OCI-LY1 (cell line): ENCODE measurements around the gene PSAP.

Experiments used
- EZH2 ChIP-seq: fragments of 200-600 bp; sonication (generic), shearing (Covaris generic); IDR thresholded peaks from 2 replicates; pipeline ENCODE4 v1.8.0; 2017; ENCODE audit warnings: borderline replicate concordance, mixed run types, mild to moderate bottlenecking, antibody characterized with exemption, low read length, moderate library complexity, mixed read lengths
- TF ChIP-seq, protein P1 (sequence below): fragments of 200-600 bp; sonication (generic), shearing (Covaris generic); IDR thresholded peaks from 2 replicates; pipeline ENCODE4 v1.5.1; 2017; ENCODE audit warnings: mild to moderate bottlenecking, antibody characterized with exemption, low read length, moderate library complexity, mixed read lengths

DNA sequence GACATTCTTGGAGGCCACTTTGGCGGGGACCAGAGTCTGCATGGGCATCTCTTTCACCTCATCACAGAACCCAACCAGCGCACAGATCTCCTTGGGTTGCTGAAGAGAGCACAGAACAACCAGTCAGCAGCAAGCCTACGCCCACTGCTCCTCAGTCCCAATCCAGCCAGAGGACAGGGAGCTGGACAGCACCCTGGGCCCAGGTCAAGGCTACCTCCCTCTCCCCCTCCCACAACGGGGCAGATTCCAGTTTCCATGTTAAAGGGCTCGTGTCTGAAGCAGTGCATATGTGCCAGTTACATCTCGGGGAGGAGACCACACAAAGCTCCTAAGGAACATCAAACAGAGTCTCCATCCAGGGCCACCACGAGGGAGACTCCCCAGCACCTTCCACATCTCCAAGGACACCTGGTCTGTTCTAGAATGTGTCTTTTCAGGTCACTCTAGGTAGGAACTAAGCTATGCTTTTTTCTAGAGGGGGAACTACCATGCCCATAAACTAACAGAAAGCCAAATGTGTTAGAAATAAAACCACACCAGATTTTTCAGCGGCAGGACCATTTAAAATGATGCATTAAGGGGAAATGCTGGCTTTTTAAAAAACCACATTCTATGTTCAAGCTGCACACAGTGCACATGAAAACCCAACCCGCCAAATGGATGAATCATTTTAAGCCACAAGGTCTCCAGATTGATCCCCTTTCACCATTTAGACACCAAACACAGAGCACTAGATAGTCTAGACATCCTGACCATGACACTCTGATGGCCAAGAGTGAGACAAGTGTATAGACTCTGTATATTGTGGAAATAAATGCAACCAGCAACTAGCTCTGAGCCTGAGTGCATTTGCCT lies 28.9 kb downstream of the PSAP start:
- TF ChIP-seq, protein P1, sequence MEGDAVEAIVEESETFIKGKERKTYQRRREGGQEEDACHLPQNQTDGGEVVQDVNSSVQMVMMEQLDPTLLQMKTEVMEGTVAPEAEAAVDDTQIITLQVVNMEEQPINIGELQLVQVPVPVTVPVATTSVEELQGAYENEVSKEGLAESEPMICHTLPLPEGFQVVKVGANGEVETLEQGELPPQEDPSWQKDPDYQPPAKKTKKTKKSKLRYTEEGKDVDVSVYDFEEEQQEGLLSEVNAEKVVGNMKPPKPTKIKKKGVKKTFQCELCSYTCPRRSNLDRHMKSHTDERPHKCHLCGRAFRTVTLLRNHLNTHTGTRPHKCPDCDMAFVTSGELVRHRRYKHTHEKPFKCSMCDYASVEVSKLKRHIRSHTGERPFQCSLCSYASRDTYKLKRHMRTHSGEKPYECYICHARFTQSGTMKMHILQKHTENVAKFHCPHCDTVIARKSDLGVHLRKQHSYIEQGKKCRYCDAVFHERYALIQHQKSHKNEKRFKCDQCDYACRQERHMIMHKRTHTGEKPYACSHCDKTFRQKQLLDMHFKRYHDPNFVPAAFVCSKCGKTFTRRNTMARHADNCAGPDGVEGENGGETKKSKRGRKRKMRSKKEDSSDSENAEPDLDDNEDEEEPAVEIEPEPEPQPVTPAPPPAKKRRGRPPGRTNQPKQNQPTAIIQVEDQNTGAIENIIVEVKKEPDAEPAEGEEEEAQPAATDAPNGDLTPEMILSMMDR = no peak
- no peak for TF ChIP-seq EZH2
